CD14-positive monocyte (primary cell): ENCODE data around the gene SCNN1B. TPM values are rescaled to one million over a fixed set of nuclear protein-coding genes. Genes with fewer than 3 reads are reported as not detected.

Experiments
- DNase-seq, 3 donors: peaks; one replicate each; pipeline ENCODE4 v3.0.0-alpha.2; 2011 to 2022
- H2AFZ ChIP-seq: 2 replicates; pipeline ENCODE4 v1.6.0; 2012; ENCODE audit warnings: mild to moderate bottlenecking, low read depth, low read length, inconsistent platforms; ENCODE audit not compliant: insufficient read depth, poor library complexity, severe bottlenecking
- H3K27ac ChIP-seq, 2 donors: 1 replicate in 1 of 2; 2 replicates in 1 of 2; pipeline ENCODE4 v1.5.1; 2012 to 2013; ENCODE audit warnings: low read length in 2 of 2, control low read depth in 1 of 2, inconsistent platforms in 1 of 2, low read depth in 1 of 2, mild to moderate bottlenecking in 1 of 2
- H3K27me3 ChIP-seq, 2 donors: one replicate each; pipeline versions ENCODE4 v1.6.0 to v1.6.1; 2011 to 2013; ENCODE audit warnings: low read length in 2 of 2; ENCODE audit not compliant: control insufficient read depth in 2 of 2, insufficient read depth in 2 of 2
- H3K36me3 ChIP-seq, 2 donors: replicated peaks in 1 of 2; 1 replicate in 1 of 2; 2 replicates in 1 of 2; pipeline versions ENCODE4 v1.5.1 to v1.6.1; 2012 to 2013; ENCODE audit warnings: low read length in 2 of 2, control low read depth in 1 of 2, inconsistent platforms in 1 of 2, mild to moderate bottlenecking in 1 of 2; ENCODE audit not compliant: insufficient read depth in 2 of 2, control insufficient read depth in 1 of 2
- H3K4me1 ChIP-seq, 2 donors: 1 replicate in 1 of 2; 2 replicates in 1 of 2; pipeline versions ENCODE4 v1.5.1 to v1.6.1; 2012 to 2013; ENCODE audit warnings: low read length in 2 of 2, control low read depth in 1 of 2, inconsistent platforms in 1 of 2, mild to moderate bottlenecking in 1 of 2, moderate library complexity in 1 of 2; ENCODE audit not compliant: insufficient read depth in 2 of 2, control insufficient read depth in 1 of 2
- H3K4me2 ChIP-seq: replicated peaks from 2 replicates; pipeline ENCODE3; 2012; ENCODE audit warnings: low read length, moderate library complexity, mild to moderate bottlenecking; ENCODE audit not compliant: poor library complexity, severe bottlenecking; ENCODE audit errors: extremely low read depth
- H3K4me3 ChIP-seq, 3 experiments: fragments of 200-600 bp in 1 of 3; sonication (generic) in 1 of 3; replicated peaks in 1 of 3; 1 replicate in 2 of 3; 2 replicates in 1 of 3; pipeline ENCODE4 v1.5.1; 2011 to 2013; ENCODE audit warnings: low read length in 3 of 3, mild to moderate bottlenecking in 3 of 3, control low read depth in 2 of 3, low read depth in 2 of 3, inconsistent platforms in 1 of 3, moderate library complexity in 1 of 3
- H3K79me2 ChIP-seq: 2 replicates; pipeline ENCODE4 v1.6.0; 2012; ENCODE audit warnings: mild to moderate bottlenecking, control low read depth, inconsistent platforms, low read length, moderate library complexity; ENCODE audit not compliant: insufficient read depth
- H3K9ac ChIP-seq: 2 replicates; pipeline ENCODE4 v1.6.0; 2017; ENCODE audit warnings: low read length, mild to moderate bottlenecking; ENCODE audit not compliant: insufficient read depth, poor library complexity, severe bottlenecking
- H3K9me3 ChIP-seq, 2 donors: replicated peaks in 1 of 2; 1 replicate in 1 of 2; 2 replicates in 1 of 2; pipeline versions ENCODE4 v1.5.1 to v1.6.1; 2012 to 2013; ENCODE audit warnings: low read length in 2 of 2, control low read depth in 1 of 2; ENCODE audit not compliant: control insufficient read depth in 1 of 2, insufficient read depth in 1 of 2
- H4K20me1 ChIP-seq: 2 replicates; pipeline ENCODE4 v1.6.0; 2012; ENCODE audit warnings: mild to moderate bottlenecking, low read length, control low read depth, moderate library complexity; ENCODE audit not compliant: insufficient read depth
- H3K27ac Mint-ChIP-seq, 7 donors: one replicate each; pipeline ENCODE4 v1.8.0; 2020; ENCODE audit warnings: mild to moderate bottlenecking in 7 of 7, mixed read lengths in 7 of 7, moderate library complexity in 6 of 7, inconsistent platforms in 2 of 7
- H3K27me3 Mint-ChIP-seq, 3 donors: one replicate each; pipeline ENCODE4 v1.8.0; 2021 to 2022; ENCODE audit warnings: low read depth in 3 of 3, mild to moderate bottlenecking in 3 of 3, mixed read lengths in 3 of 3, moderate library complexity in 3 of 3, inconsistent platforms in 1 of 3
- H3K36me3 Mint-ChIP-seq, 2 donors: one replicate each; pipeline ENCODE4 v1.8.0; 2020; ENCODE audit warnings: mixed read lengths in 2 of 2, inconsistent platforms in 1 of 2, mild to moderate bottlenecking in 1 of 2
- H3K4me1 Mint-ChIP-seq: one replicate; pipeline ENCODE4 v1.8.0; 2020; ENCODE audit warnings: mild to moderate bottlenecking, mixed read lengths
- H3K4me3 Mint-ChIP-seq, 2 donors: one replicate each; pipeline ENCODE4 v1.8.0; 2020; ENCODE audit warnings: mild to moderate bottlenecking in 2 of 2, mixed read lengths in 2 of 2, moderate library complexity in 1 of 2
- H3K9me3 Mint-ChIP-seq, 7 donors: one replicate each; pipeline ENCODE4 v1.8.0; 2020 to 2022; ENCODE audit warnings: mixed read lengths in 7 of 7, mild to moderate bottlenecking in 6 of 7, moderate library complexity in 6 of 7, inconsistent platforms in 2 of 7
- WGBS: methylation state at CpG from one replicate; pipeline ENCODE4 v1.1.5; 2013; ENCODE audit warnings: missing lambda C conversion rate; ENCODE audit not compliant: insufficient coverage; 5-methylcytosine and 5-hydroxymethylcytosine counted together
- intact Hi-C, 2 donors: fragments of 100-400 bp; cut with micrococcal nuclease; formaldehyde crosslinking; loops; one replicate each; pipeline versions ENCODE4 v1.15.0 to v1.15.1; 2023
- polyA plus RNA-seq, 3 donors: library from polyadenylated mRNA; depleted of rRNA in 1 of 3; unstranded in 2 of 3; stranded (reverse) in 1 of 3; fragments of 300-500 nt in 2 of 3; fragments of >200 nt in 1 of 3; fragmentation: Illumina TruSeq in 2 of 3; gene quantifications; 1 replicate in 2 of 3; 2 replicates in 1 of 3; pipeline ENCODE4 v1.2.3, GENCODE V29; 2012 to 2021
- TF ChIP-seq, protein P1 (sequence below): fragments of 200-600 bp; IDR thresholded peaks from one replicate; pipeline ENCODE4 v1.8.0; 2022; ENCODE audit warnings: antibody characterized with exemption, mild to moderate bottlenecking

Gene SCNN1B
- polyA plus RNA-seq, 3 donors: not detected

DNA sequence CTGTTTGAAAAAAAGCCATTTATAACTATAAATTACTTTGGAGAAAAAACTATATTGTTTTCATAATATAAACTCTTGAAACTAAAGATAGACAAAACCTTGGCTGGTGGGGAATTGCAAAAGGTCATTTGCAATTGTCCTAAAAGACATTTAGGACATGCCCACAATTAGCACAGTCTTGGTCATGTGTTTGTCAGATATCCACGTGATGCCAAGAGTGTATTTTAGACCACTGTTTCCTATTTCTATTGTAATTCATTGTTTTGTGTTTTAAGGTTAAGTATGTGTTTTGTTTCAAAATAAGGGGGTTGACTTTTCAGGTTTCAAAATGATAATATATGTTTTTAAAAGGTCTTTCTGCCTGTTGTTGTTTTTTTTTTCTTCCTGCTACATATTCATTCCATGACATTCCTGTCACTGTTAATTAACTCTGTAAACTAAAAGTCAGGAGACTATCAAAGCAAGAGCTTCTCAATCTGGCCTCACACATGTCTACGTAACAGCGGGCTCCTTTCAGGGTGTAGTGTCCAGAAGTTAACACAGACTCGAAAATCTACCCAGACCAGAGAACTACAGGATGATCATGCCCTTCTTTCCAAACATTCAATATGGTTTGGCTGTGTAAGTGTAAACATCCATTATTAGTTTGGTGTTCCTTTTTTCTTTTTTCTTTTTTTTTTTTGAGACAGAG lies 92.2 kb downstream of the SCNN1B start:
- Histone ChIP-seq H3K4me1 (no peaks in the 10 kb centered on the region), H3K4me3 (no peak overlapping the region), H3K27me3 (no peaks in the 10 kb centered on the region), H3K79me2 (no peaks in the 10 kb centered on the region), H3K9me3 (no peaks in the 10 kb centered on the region), H3K4me2 (no peak overlapping the region), H3K27ac (no peak overlapping the region), H3K9ac (no peak overlapping the region), H4K20me1 (no peaks in the 10 kb centered on the region), H3K36me3 (peaks cover 61 to 93% of the 10 kb centered on the region in 2 donors), H2AFZ (no peak overlapping the region)
- WGBS: no CpG with 5 or more reads among the region's 4 CpGs
- Mint-ChIP-seq H3K36me3 (peaks cover 76 to 91% of the 10 kb centered on the region in 2 donors), H3K4me3 (no peak overlapping the region), H3K4me1 (no peaks in the 10 kb centered on the region), H3K9me3 (no peaks in the 10 kb centered on the region), H3K27ac (peak overlapping the region in 1 of 7 donors; percentile 23), H3K27me3 (peaks cover 0 to 1% (median 0%) of the 10 kb centered on the region in 3 donors)
- intact Hi-C loops: no loop called here
- TF ChIP-seq, protein P1, sequence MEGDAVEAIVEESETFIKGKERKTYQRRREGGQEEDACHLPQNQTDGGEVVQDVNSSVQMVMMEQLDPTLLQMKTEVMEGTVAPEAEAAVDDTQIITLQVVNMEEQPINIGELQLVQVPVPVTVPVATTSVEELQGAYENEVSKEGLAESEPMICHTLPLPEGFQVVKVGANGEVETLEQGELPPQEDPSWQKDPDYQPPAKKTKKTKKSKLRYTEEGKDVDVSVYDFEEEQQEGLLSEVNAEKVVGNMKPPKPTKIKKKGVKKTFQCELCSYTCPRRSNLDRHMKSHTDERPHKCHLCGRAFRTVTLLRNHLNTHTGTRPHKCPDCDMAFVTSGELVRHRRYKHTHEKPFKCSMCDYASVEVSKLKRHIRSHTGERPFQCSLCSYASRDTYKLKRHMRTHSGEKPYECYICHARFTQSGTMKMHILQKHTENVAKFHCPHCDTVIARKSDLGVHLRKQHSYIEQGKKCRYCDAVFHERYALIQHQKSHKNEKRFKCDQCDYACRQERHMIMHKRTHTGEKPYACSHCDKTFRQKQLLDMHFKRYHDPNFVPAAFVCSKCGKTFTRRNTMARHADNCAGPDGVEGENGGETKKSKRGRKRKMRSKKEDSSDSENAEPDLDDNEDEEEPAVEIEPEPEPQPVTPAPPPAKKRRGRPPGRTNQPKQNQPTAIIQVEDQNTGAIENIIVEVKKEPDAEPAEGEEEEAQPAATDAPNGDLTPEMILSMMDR: no peak
- DNase-seq: no peak

DNA sequence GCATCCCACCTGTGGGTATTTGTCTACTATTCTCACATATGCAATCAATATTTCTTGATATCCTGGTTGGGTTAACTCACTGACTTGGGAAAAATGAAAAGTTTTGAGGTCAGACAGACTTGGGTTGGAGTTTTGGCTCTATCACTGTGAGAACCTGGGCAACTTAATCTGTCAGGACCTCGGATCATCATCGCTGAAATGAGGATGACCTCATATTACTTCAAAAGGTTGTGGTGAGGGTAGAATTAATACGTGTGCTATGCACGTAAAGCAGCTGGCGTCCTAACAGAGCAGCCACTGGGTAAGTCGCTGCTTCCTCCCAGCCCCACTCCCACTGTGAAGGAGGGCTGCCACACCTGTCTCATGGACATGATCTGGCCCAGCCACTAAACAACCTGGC lies 93.6 kb downstream of the SCNN1B start:
- H3K27ac ChIP-seq: no peak overlapping the region
- H3K27me3 Mint-ChIP-seq: peaks cover 0 to 1% (median 0%) of the 10 kb centered on the region in 3 donors
- TF ChIP-seq, protein P1: no peak
- no peaks in the 10 kb centered on the region for H3K9me3 Mint-ChIP-seq
- peaks cover 69 to 96% of the 10 kb centered on the region in 2 donors for H3K36me3 ChIP-seq
- no peak overlapping the region for H3K4me3 Mint-ChIP-seq
- no peak overlapping the region for H3K27ac Mint-ChIP-seq
- no peaks in the 10 kb centered on the region for H3K4me1 ChIP-seq
- DNase-seq: no peak
- no peak overlapping the region for H2AFZ ChIP-seq
- H3K79me2 ChIP-seq: no peaks in the 10 kb centered on the region
- intact Hi-C loops: no loop called here
- H3K4me2 ChIP-seq: no peak overlapping the region
- WGBS: 93% methylated on average over 3 of the region's 6 CpGs
- peaks cover 79 to 90% of the 10 kb centered on the region in 2 donors for H3K36me3 Mint-ChIP-seq
- no peak overlapping the region for H3K9ac ChIP-seq
- H3K9me3 ChIP-seq: no peaks in the 10 kb centered on the region
- H3K4me1 Mint-ChIP-seq: no peaks in the 10 kb centered on the region
- no peaks in the 10 kb centered on the region for H4K20me1 ChIP-seq
- no peaks in the 10 kb centered on the region for H3K27me3 ChIP-seq
- H3K4me3 ChIP-seq: no peak overlapping the region
